SJCRH30 (cell line): Measurements from ENCODE around the gene AAGAB. TPM values are rescaled to one million over a fixed set of nuclear protein-coding genes. Genes with fewer than 3 reads are reported as not detected.
"Not testable (repeated sequence)": the region's sequence is repeated elsewhere in the genome, so short reads cannot be mapped to it uniquely, and the experiment has no call there.

ENCODE experiments used
- DNase-seq, 2 experiments: peaks; one replicate each; pipeline ENCODE4 v3.0.0-alpha.2; 2015 to 2020
- H3K27ac ChIP-seq: fragments of 250-450 bp; sonication (Bioruptor Pico); 2 replicates; pipeline ENCODE4 v1.5.1; 2020; ENCODE audit warnings: mild to moderate bottlenecking, moderate library complexity
- H3K27me3 ChIP-seq: fragments of 250-450 bp; sonication (Bioruptor Pico); 2 replicates; pipeline ENCODE4 v1.5.1; 2020; ENCODE audit warnings: mild to moderate bottlenecking, moderate library complexity
- H3K36me3 ChIP-seq: fragments of 250-450 bp; sonication (Bioruptor Pico); 2 replicates; pipeline ENCODE4 v1.5.1; 2020; ENCODE audit warnings: mild to moderate bottlenecking, moderate library complexity
- H3K4me1 ChIP-seq: fragments of 250-450 bp; sonication (Bioruptor Pico); 2 replicates; pipeline ENCODE4 v1.5.1; 2020; ENCODE audit warnings: mild to moderate bottlenecking, moderate library complexity
- H3K4me3 ChIP-seq: fragments of 250-450 bp; sonication (Bioruptor Pico); 2 replicates; pipeline ENCODE4 v1.5.1; 2020; ENCODE audit warnings: mild to moderate bottlenecking, moderate library complexity
- H3K9me3 ChIP-seq: fragments of 250-450 bp; sonication (Bioruptor Pico); replicated peaks from 2 replicates; pipeline ENCODE4 v1.5.1; 2020; ENCODE audit warnings: mild to moderate bottlenecking, moderate library complexity
- total RNA-seq: library from RNA; depleted of rRNA; stranded (reverse); fragments of >200 nt; shearing (Covaris generic); gene quantifications from 2 replicates; pipeline ENCODE4 v1.2.3, GENCODE V29; 2014; rRNA removed

Gene AAGAB
- total RNA-seq, 1 experiment from 2014 or later, result 54.8 TPM

GRCh38 chr15:67157521-67158252 lies 96.8 kb downstream of the AAGAB start:
- no peak for DNase-seq
- Histone ChIP-seq H3K9me3 (no peaks in the 10 kb centered on the region), H3K27ac (no peak overlapping the region), H3K27me3 (no peaks in the 10 kb centered on the region), H3K4me1 (0 out of 2 replicates have a peak, but pooled peaks cover 3% of the 10 kb centered on the region), H3K36me3 (peaks cover 2% of the 10 kb centered on the region; the same call in 1 of the 2 replicates), H3K4me3 (no peak overlapping the region)

GRCh38 chr15:67156834-67157233 lies 97.6 kb downstream of the AAGAB start:
- H3K9me3 ChIP-seq, result no peaks in the 10 kb centered on the region
- H3K4me3 ChIP-seq, result no peak overlapping the region
- H3K27me3 ChIP-seq, result no peaks in the 10 kb centered on the region
- H3K36me3 ChIP-seq, result peaks cover 2% of the 10 kb centered on the region; the same call in 1 of the 2 replicates
- DNase-seq, result no peak
- 0 out of 2 replicates have a peak, but pooled peaks cover 3% of the 10 kb centered on the region for H3K4me1 ChIP-seq
- H3K27ac ChIP-seq, result no peak overlapping the region

GRCh38 chr15:67156426-67156825 lies 98.0 kb downstream of the AAGAB start:
- no peak for DNase-seq
- no peaks in the 10 kb centered on the region for H3K9me3 ChIP-seq
- H3K4me3 ChIP-seq, result no peak overlapping the region
- 0 out of 2 replicates have a peak, but pooled peaks cover 3% of the 10 kb centered on the region for H3K4me1 ChIP-seq
- H3K27me3 ChIP-seq, result no peaks in the 10 kb centered on the region
- H3K27ac ChIP-seq, result no peak overlapping the region
- H3K36me3 ChIP-seq, result peaks cover 2% of the 10 kb centered on the region; the same call in 1 of the 2 replicates

GRCh38 chr15:67154249-67154648 lies 100.2 kb downstream of the AAGAB start:
- H3K9me3 ChIP-seq, result no peaks in the 10 kb centered on the region
- H3K4me3 ChIP-seq, result no peak overlapping the region
- no peak for DNase-seq
- H3K27me3 ChIP-seq, result no peaks in the 10 kb centered on the region
- peaks cover 2% of the 10 kb centered on the region; the same call in 1 of the 2 replicates for H3K36me3 ChIP-seq
- peaks cover 15% of the 10 kb centered on the region for H3K4me1 ChIP-seq
- no peak overlapping the region for H3K27ac ChIP-seq

GRCh38 chr15:67153044-67153443 lies 101.4 kb downstream of the AAGAB start:
- H3K27ac ChIP-seq, H3K36me3 ChIP-seq, H3K9me3 ChIP-seq, H3K4me3 ChIP-seq, H3K27me3 ChIP-seq, DNase-seq: not testable (repeated sequence)
- H3K4me1 ChIP-seq, result peaks cover 25% of the 10 kb centered on the region

DNA sequence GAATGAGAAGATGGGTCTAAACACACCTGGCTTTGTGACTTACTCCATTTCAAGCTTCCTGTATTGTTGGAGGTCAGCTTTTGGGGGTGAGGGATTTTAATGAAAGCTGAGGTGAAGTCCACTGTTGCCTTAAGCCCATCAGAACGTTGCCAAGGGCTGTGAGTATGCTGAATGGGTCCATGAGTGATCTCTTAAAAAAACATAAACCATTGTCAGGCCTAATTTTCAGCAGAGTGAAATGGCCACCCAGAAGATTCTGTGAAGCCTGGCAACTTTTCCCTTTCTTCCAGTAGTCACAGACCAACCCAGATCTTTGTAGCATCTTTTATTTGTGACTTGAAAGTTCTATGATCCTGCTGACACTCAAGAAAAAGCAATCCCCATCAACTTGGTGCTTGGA lies 102.0 kb downstream of the AAGAB start:
- Histone ChIP-seq H3K27me3 (no peaks in the 10 kb centered on the region), H3K9me3 (no peaks in the 10 kb centered on the region), H3K4me1 (peaks cover 32% of the 10 kb centered on the region), H3K36me3 (peaks cover 2% of the 10 kb centered on the region; the same call in 1 of the 2 replicates), H3K4me3 (no peak overlapping the region), H3K27ac (no peak overlapping the region)
- DNase-seq, result no peak

Other genes with a start within 250 kb of the AAGAB start
- gene SMAD3, start 189.1 kb downstream of the AAGAB start, total RNA-seq, result 22.8 and 23.0 TPM in 2 replicates
- gene IQCH, start 125 bp upstream of the AAGAB start, total RNA-seq, result 3.2 and 3.7 TPM in 2 replicates